HEK293T (cell line): Measurements from ENCODE around the gene RBBP5.

ENCODE experiments used
- BHLHE40 ChIP-seq: fragments of 450-650 bp; IDR thresholded peaks from 2 replicates; pipeline ENCODE4 v1.6.1; 2016; ENCODE audit warnings: mild to moderate bottlenecking, moderate library complexity, borderline replicate concordance
- CTBP1 ChIP-seq: fragments of 450-650 bp; IDR thresholded peaks from 2 replicates; pipeline ENCODE4 v1.6.1; 2016; ENCODE audit warnings: borderline replicate concordance
- ELF4 ChIP-seq: fragments of 450-650 bp; IDR thresholded peaks from 2 replicates; pipeline ENCODE4 v1.6.1; 2017; ENCODE audit warnings: antibody characterized with exemption
- FOXA1 ChIP-seq: fragments of 450-650 bp; IDR thresholded peaks from 2 replicates; pipeline ENCODE4 v1.6.1; 2016; ENCODE audit warnings: mild to moderate bottlenecking
- FOXK2 ChIP-seq: fragments of 450-650 bp; IDR thresholded peaks from 2 replicates; pipeline ENCODE4 v1.6.1; 2016; ENCODE audit warnings: mild to moderate bottlenecking
- FOXM1 ChIP-seq: fragments of 450-650 bp; IDR thresholded peaks from 2 replicates; pipeline ENCODE4 v1.6.1; 2017; ENCODE audit warnings: mild to moderate bottlenecking, borderline replicate concordance
- HDGF ChIP-seq: fragments of 450-650 bp; IDR thresholded peaks from 2 replicates; pipeline ENCODE4 v1.6.1; 2017; ENCODE audit warnings: antibody characterized with exemption, borderline replicate concordance
- LEF1 ChIP-seq: fragments of 450-650 bp; IDR thresholded peaks from 2 replicates; pipeline ENCODE4 v1.6.1; 2017; ENCODE audit warnings: mild to moderate bottlenecking, borderline replicate concordance
- NFRKB ChIP-seq: fragments of 450-650 bp; IDR thresholded peaks from 2 replicates; pipeline ENCODE4 v1.6.1; 2016; ENCODE audit warnings: mild to moderate bottlenecking, moderate library complexity
- SP1 ChIP-seq: fragments of 450-650 bp; IDR thresholded peaks from 2 replicates; pipeline ENCODE4 v1.6.1; 2017
- SUZ12 ChIP-seq: fragments of 450-650 bp; IDR thresholded peaks from 2 replicates; pipeline ENCODE4 v1.6.1; 2016; ENCODE audit warnings: mild to moderate bottlenecking
- ZNF384 ChIP-seq: fragments of 450-650 bp; IDR thresholded peaks from 2 replicates; pipeline ENCODE4 v1.6.1; 2016
- TF ChIP-seq, protein P1 (sequence below): fragments of 450-650 bp; IDR thresholded peaks from 2 replicates; pipeline ENCODE4 v1.6.1; 2016

DNA sequence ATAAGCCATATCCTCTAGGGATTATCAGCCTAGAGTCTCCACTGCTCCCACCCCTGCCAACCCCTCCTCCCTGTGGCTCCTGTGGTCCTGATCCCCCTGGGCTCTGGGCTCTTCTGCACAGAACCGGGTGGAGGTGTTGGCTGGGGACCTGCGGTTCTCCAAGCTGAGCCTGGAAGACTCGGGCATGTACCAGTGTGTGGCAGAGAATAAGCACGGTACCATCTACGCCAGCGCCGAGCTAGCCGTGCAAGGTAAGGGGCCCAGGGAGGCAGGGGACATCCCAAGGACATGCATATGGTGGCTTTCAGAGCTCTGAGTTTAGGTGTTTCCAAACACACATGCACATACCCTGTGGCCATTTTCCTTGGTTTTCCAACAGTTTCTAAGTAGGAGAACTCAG lies 59.5 kb downstream of the RBBP5 start:
- TF ChIP-seq ZNF384, result no peak
- TF ChIP-seq FOXA1, result no peak
- TF ChIP-seq SP1, result no peak
- no peak for TF ChIP-seq ELF4
- no peak for TF ChIP-seq CTBP1
- TF ChIP-seq LEF1, result no peak
- TF ChIP-seq NFRKB, result no peak
- no peak for TF ChIP-seq FOXK2
- no peak for TF ChIP-seq SUZ12
- no peak for TF ChIP-seq FOXM1
- TF ChIP-seq HDGF, result no peak
- no peak for TF ChIP-seq BHLHE40
- TF ChIP-seq, protein P1, sequence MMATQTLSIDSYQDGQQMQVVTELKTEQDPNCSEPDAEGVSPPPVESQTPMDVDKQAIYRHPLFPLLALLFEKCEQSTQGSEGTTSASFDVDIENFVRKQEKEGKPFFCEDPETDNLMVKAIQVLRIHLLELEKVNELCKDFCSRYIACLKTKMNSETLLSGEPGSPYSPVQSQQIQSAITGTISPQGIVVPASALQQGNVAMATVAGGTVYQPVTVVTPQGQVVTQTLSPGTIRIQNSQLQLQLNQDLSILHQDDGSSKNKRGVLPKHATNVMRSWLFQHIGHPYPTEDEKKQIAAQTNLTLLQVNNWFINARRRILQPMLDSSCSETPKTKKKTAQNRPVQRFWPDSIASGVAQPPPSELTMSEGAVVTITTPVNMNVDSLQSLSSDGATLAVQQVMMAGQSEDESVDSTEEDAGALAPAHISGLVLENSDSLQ, result no peak
